Left ventricle myocardium inferior (tissue), 1 donor: ENCODE measurements around the gene JUP. TPM values are rescaled to one million over a fixed set of nuclear protein-coding genes. Genes with fewer than 3 reads are reported as not detected.

ENCODE experiments used
- DNase-seq: peaks from one replicate; pipeline ENCODE4 v3.0.0-alpha.2; 2020
- H3K27ac ChIP-seq: fragments of 200-600 bp; replicated peaks from 2 replicates; pipeline ENCODE4 v1.8.0; 2021
- H3K27me3 ChIP-seq: fragments of 200-600 bp; 2 replicates; pipeline ENCODE4 v1.8.0; 2021; ENCODE audit warnings: low read depth
- H3K36me3 ChIP-seq: fragments of 200-600 bp; 2 replicates; pipeline ENCODE4 v1.8.0; 2021
- H3K4me1 ChIP-seq: fragments of 200-600 bp; 2 replicates; pipeline ENCODE4 v1.8.0; 2021
- H3K4me3 ChIP-seq: fragments of 200-600 bp; 2 replicates; pipeline ENCODE4 v1.8.0; 2021; ENCODE audit warnings: mild to moderate bottlenecking, moderate library complexity
- H3K9me3 ChIP-seq: fragments of 200-600 bp; replicated peaks from 2 replicates; pipeline ENCODE4 v1.8.0; 2021
- CTCF ChIP-seq: fragments of 200-600 bp; IDR thresholded peaks from 2 replicates; pipeline ENCODE4 v1.8.0; 2021; ENCODE audit warnings: antibody characterized with exemption, mild to moderate bottlenecking, borderline replicate concordance
- intact Hi-C: fragments of 100-400 bp; cut with micrococcal nuclease; formaldehyde crosslinking; loops from one replicate; pipeline ENCODE4 v1.11.0; 2022
- total RNA-seq: library from RNA; stranded (reverse); fragmentation: NEBNext Ultra II Directional; extraction: Animal tissue kit (Norgen Biotek cat#: 25700); gene quantifications from one replicate; pipeline ENCODE4 v1.2.1, GENCODE V29; 2021
- donor health status: DM: no; HTN: yes; CAD: no; lungs with severe emphysema.

JUP gene
- total RNA-seq, 1 donor from 2014 or later: 160 TPM

- Histone ChIP-seq H3K36me3 (peaks cover 99% of the 10 kb centered on the region), H3K27ac (no peak overlapping the region), H3K27me3 (no peaks in the 10 kb centered on the region), H3K4me3 (no peak overlapping the region), H3K9me3 (no peaks in the 10 kb centered on the region), H3K4me1 (no peaks in the 10 kb centered on the region)
- TF ChIP-seq CTCF: no peak
- no peak for DNase-seq
- intact Hi-C loops: no loop called here
Observed at GRCh38 chr17:41766135-41766534, 20.4 kb downstream of the JUP start.

GRCh38 chr17:41763327-41763726 is 23.2 kb downstream of the JUP start:
- TF ChIP-seq CTCF: no peak
- Histone ChIP-seq H3K4me3 (no peak overlapping the region), H3K4me1 (no peaks in the 10 kb centered on the region), H3K9me3 (no peaks in the 10 kb centered on the region), H3K36me3 (peaks cover 99% of the 10 kb centered on the region), H3K27ac (no peak overlapping the region), H3K27me3 (no peaks in the 10 kb centered on the region)
- intact Hi-C loops: no loop called here
- DNase-seq: no peak

- H3K4me3 ChIP-seq: no peak overlapping the region
- H3K36me3 ChIP-seq: peaks cover 99% of the 10 kb centered on the region
- no peaks in the 10 kb centered on the region for H3K9me3 ChIP-seq
- no peak for TF ChIP-seq CTCF
- no peaks in the 10 kb centered on the region for H3K27me3 ChIP-seq
- no peaks in the 10 kb centered on the region for H3K4me1 ChIP-seq
- H3K27ac ChIP-seq: no peak overlapping the region
- intact Hi-C loops: no loop called here
- DNase-seq: no peak
Observed at GRCh38 chr17:41762841-41763240, 23.7 kb downstream of the JUP start.

- no peak overlapping the region for H3K4me3 ChIP-seq
- H3K27ac ChIP-seq: no peak overlapping the region
- no peak for TF ChIP-seq CTCF
- no peak for DNase-seq
- H3K27me3 ChIP-seq: no peaks in the 10 kb centered on the region
- intact Hi-C loops: no loop called here
- H3K36me3 ChIP-seq: peaks cover 99% of the 10 kb centered on the region
- H3K4me1 ChIP-seq: no peaks in the 10 kb centered on the region
- no peaks in the 10 kb centered on the region for H3K9me3 ChIP-seq
Observed at GRCh38 chr17:41762391-41762790, 24.1 kb downstream of the JUP start.

GRCh38 chr17:41760878-41761277 is 25.6 kb downstream of the JUP start:
- H3K27ac ChIP-seq: no peak overlapping the region
- H3K36me3 ChIP-seq: peaks cover 99% of the 10 kb centered on the region
- no peaks in the 10 kb centered on the region for H3K27me3 ChIP-seq
- intact Hi-C loops: no loop called here
- H3K9me3 ChIP-seq: no peaks in the 10 kb centered on the region
- no peaks in the 10 kb centered on the region for H3K4me1 ChIP-seq
- no peak for TF ChIP-seq CTCF
- DNase-seq: no peak
- no peak overlapping the region for H3K4me3 ChIP-seq

- Histone ChIP-seq H3K27me3 (no peaks in the 10 kb centered on the region), H3K9me3 (no peaks in the 10 kb centered on the region), H3K36me3 (peaks cover 94% of the 10 kb centered on the region), H3K4me1 (no peaks in the 10 kb centered on the region), H3K27ac (no peak overlapping the region), H3K4me3 (no peak overlapping the region)
- TF ChIP-seq CTCF: no peak
- no peak for DNase-seq
- intact Hi-C loops: no loop called here
Observed at GRCh38 chr17:41758601-41759000, 27.9 kb downstream of the JUP start.
